ENCODE results near the gene MADD. TPM values are rescaled to one million over a fixed set of nuclear protein-coding genes. Genes with fewer than 3 reads are reported as not detected.

The MADD gene
- total RNA-seq, 2 donors from 2014 or later: 22.8 to 41.2 TPM

DNA sequence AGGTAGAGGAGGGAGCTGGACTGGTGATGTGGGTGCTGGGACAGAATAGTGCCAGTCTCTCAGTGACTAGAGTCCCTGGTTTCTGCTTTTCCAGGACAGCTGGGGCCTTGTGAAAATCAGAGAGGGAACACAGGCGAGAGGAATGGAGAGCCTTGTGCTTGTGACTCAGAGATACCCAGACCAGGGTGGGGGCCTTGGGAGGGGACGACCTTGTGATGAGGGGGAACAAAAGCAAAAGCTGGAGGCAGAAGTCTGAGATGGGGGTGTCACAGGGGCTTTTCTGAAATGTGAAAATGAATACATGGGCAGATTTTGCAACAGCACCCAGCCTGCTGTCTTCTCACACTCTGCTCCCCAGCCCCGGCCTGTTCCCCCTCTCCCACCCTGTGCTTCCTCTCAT is 15.5 kb upstream of the MADD start:
- H3K27me3 ChIP-seq: no peaks in the 10 kb centered on the region
- no peaks in the 10 kb centered on the region for H3K9me3 ChIP-seq
- ATAC-seq (no peak), DNase-seq (peak in 1 of 4 donors; percentile 56)
- peak in 1 of 3 donors; percentile 8 for TF ChIP-seq POLR2A (IDR thresholded peaks at IDR 0.05)
- TF ChIP-seq, protein P1, sequence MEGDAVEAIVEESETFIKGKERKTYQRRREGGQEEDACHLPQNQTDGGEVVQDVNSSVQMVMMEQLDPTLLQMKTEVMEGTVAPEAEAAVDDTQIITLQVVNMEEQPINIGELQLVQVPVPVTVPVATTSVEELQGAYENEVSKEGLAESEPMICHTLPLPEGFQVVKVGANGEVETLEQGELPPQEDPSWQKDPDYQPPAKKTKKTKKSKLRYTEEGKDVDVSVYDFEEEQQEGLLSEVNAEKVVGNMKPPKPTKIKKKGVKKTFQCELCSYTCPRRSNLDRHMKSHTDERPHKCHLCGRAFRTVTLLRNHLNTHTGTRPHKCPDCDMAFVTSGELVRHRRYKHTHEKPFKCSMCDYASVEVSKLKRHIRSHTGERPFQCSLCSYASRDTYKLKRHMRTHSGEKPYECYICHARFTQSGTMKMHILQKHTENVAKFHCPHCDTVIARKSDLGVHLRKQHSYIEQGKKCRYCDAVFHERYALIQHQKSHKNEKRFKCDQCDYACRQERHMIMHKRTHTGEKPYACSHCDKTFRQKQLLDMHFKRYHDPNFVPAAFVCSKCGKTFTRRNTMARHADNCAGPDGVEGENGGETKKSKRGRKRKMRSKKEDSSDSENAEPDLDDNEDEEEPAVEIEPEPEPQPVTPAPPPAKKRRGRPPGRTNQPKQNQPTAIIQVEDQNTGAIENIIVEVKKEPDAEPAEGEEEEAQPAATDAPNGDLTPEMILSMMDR (IDR thresholded peaks at IDR 0.05): no peak
- peaks cover 54% of the 10 kb centered on the region for H3K4me1 ChIP-seq
- H3K27ac ChIP-seq: peak overlapping the region in 3 of 4 donors; percentile 55 to 74 (median 61)
- no peaks in the 10 kb centered on the region for H3K36me3 ChIP-seq (replicated peaks in 1 of 2; ENCODE audit: insufficient read depth in 1 of 2, low read depth in 2 of 2)
- H3K4me3 ChIP-seq: no peak overlapping the region
- 32 to 46% methylated on average over 3 of the region's 3 CpGs for WGBS, 2 donors
- intact Hi-C loops (cut with DNase I): no loop called here

DNA sequence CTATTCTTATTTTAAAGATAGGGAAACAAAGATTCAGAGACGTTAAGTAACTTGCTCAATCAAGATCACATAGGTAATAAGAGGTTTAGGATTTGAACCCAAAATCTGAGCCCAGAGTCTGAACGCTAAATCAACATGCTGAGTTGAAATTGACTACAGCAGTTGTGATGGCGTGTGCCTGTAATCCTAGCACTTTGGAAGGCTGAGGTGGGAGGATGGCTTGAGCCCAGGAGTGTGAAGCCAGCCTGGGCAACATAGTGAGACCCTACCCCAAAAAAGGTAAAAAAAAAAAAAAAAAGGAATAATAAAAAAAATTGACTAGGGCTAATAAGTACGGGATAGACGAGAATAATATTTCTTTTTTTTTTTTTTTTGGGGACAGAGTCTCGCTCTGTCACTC is 13.6 kb upstream of the MADD start:
- H3K36me3 ChIP-seq (replicated peaks in 1 of 2; ENCODE audit: insufficient read depth in 1 of 2, low read depth in 2 of 2): no peaks in the 10 kb centered on the region
- H3K27me3 ChIP-seq: no peaks in the 10 kb centered on the region
- H3K4me1 ChIP-seq: peaks cover 47% of the 10 kb centered on the region
- H3K9me3 ChIP-seq: no peaks in the 10 kb centered on the region
- intact Hi-C loops (cut with DNase I): no loop called here
- WGBS, 2 donors: 88 to 89% methylated on average over 6 of the region's 6 CpGs
- TF ChIP-seq, protein P1 (IDR thresholded peaks at IDR 0.05): no peak
- no peak for TF ChIP-seq POLR2A (IDR thresholded peaks at IDR 0.05)
- H3K4me3 ChIP-seq: no peak overlapping the region
- no peak for DNase-seq
- no peak overlapping the region for H3K27ac ChIP-seq
- ATAC-seq: no peak

DNA sequence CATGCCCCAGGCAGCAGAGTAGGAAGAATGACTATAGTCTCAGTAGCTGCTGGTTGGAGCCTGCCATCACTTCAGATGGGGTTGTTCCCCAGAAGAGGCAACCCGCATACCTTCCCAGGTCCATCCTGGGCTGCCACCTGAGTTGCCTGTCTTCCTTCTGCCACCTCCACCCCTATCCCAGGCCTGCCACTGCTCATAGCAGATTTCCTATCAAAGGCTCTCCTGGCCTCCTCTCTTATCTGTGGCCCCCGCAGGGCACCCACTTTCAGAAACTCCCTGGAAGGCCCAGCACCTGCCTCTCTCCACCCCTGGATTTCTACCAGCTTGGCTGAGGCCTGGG is 12.8 kb upstream of the MADD start:
- Histone ChIP-seq H3K4me1 (peaks cover 47% of the 10 kb centered on the region), H3K4me3 (no peak overlapping the region), H3K27ac (peak overlapping the region; percentile 55 to 79 (median 74)), H3K36me3 (replicated peaks in 1 of 2; ENCODE audit: insufficient read depth in 1 of 2, low read depth in 2 of 2) (no peaks in the 10 kb centered on the region), H3K9me3 (no peaks in the 10 kb centered on the region), H3K27me3 (no peaks in the 10 kb centered on the region)
- intact Hi-C loops (cut with DNase I): no loop called here
- 15 to 31% methylated on average over 2 of the region's 2 CpGs for WGBS, 2 donors
- ATAC-seq (no peak), DNase-seq (no peak)
- TF ChIP-seq, protein P1 (IDR thresholded peaks at IDR 0.05): no peak
- no peak for TF ChIP-seq POLR2A (IDR thresholded peaks at IDR 0.05)

DNA sequence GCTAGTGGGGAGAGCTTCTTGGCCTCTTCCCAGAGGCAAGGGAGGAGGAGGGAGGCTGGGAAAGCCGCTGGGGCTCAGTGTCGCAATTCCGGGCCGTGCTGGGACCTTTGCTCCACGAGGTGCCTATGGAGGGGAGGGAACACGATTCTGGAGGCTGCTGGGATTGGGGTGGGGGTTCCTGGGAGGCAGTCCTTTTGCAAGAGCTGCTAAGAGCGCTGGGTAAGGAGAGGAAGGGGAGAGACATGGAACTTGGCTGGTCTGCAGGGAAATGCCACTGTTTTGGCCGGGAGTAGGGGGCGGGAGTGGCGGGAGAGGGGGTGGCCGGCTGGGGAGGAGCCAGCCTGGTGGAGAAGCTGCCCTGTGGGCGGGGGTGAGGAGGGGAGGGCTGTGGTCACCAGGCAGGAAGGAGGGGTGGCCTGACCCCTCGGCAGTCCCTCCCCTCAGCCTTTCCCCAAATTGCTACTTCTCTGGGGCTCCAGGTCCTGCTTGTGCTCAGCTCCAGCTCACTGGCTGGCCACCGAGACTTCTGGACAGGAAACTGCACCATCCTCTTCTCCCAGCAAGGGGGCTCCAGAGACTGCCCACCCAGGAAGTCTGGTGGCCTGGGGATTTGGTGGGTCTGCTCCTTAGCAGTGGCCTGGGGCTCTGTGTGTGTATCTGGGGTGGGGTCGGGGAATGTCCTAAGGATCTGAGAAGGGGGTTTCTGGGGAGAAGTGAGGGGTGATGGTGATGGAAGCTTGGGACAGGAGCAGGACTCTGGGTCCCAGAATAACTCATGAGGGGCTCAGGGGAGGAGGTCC is 12.2 kb upstream of the MADD start, which contains the start of gene NR1H3:
Gene NR1H3 (plus strand): TSS at position 480 of the 800 bp plus-strand sequence. CDS start 1,221 bp downstream, outside the sequence.
- ATAC-seq (peak; percentile 82), DNase-seq (peak; percentile 74 to 87 (median 86))
- H3K4me1 ChIP-seq: peaks cover 47% of the 10 kb centered on the region
- H3K9me3 ChIP-seq: no peaks in the 10 kb centered on the region
- H3K4me3 ChIP-seq: no peak within 1 kb of the TSS
- intact Hi-C loops (cut with DNase I): no loop called here
- peak within 1 kb of the TSS; percentile 55 to 79 (median 74) for H3K27ac ChIP-seq
- TF ChIP-seq POLR2A (IDR thresholded peaks at IDR 0.05): peak in 1 of 3 donors; percentile 20
- TF ChIP-seq, protein P1 (IDR thresholded peaks at IDR 0.05): peak; percentile 10 to 55 (median 38)
- H3K36me3 ChIP-seq (replicated peaks in 1 of 2; ENCODE audit: insufficient read depth in 1 of 2, low read depth in 2 of 2): no peaks in the 10 kb centered on the region
- H3K27me3 ChIP-seq: no peaks in the 10 kb centered on the region
- 5 to 7% methylated on average over 8 to 15 of the region's 15 CpGs for WGBS, 2 donors
